Gastroesophageal sphincter (tissue), 4 donors: Measurements from ENCODE around the gene LRBA. TPM values are rescaled to one million over a fixed set of nuclear protein-coding genes. Genes with fewer than 3 reads are reported as not detected.

Experiments used
- ATAC-seq: fragments of 150-250 bp; one replicate; pipeline ENCODE4 v1.9.1; 2016; ENCODE audit warnings: mild to moderate bottlenecking, moderate library complexity
- H3K27ac ChIP-seq, 4 donors: fragments of 200-600 bp; sonication (generic) in 3 of 4; 1 replicate in 3 of 4; 2 replicates in 1 of 4; pipeline ENCODE4 v1.5.1; 2016 to 2019
- H3K27me3 ChIP-seq: fragments of 200-600 bp; sonication (generic); one replicate; pipeline ENCODE4 v1.5.1; 2019
- H3K36me3 ChIP-seq, 2 donors: fragments of 200-600 bp; sonication (generic); one replicate each; pipeline ENCODE4 v1.5.1; 2019; ENCODE audit warnings: control low read depth in 1 of 2
- H3K4me1 ChIP-seq, 3 donors: fragments of 200-600 bp; sonication (generic); 1 replicate in 2 of 3; 2 replicates in 1 of 3; pipeline ENCODE4 v1.5.1; 2016 to 2019; ENCODE audit warnings: control low read depth in 2 of 3
- H3K4me3 ChIP-seq, 2 donors: fragments of 200-600 bp; sonication (generic); one replicate each; pipeline ENCODE4 v1.5.1; 2019; ENCODE audit warnings: mild to moderate bottlenecking in 1 of 2, moderate library complexity in 1 of 2
- H3K9me3 ChIP-seq, 3 donors: fragments of 200-600 bp; sonication (generic); one replicate each; pipeline ENCODE4 v1.5.1; 2017 to 2019; ENCODE audit warnings: control low read depth in 2 of 3
- EP300 ChIP-seq: sonication (generic); formaldehyde crosslinking; IDR thresholded peaks from one replicate; pipeline ENCODE4 v1.6.1; 2017; ENCODE audit warnings: antibody characterized with exemption, mild to moderate bottlenecking
- POLR2A ChIP-seq, 2 donors: fragments of 450-650 bp; IDR thresholded peaks; one replicate each; pipeline ENCODE4 v1.6.1; 2017; ENCODE audit warnings: antibody characterized with exemption in 2 of 2, mild to moderate bottlenecking in 2 of 2, moderate library complexity in 1 of 2
- POLR2AphosphoS5 ChIP-seq: sonication (generic); formaldehyde crosslinking; IDR thresholded peaks from one replicate; pipeline ENCODE4 v1.6.1; 2017; ENCODE audit warnings: antibody characterized with exemption
- WGBS, 2 donors: methylation state at CpG; one replicate each; pipeline ENCODE4 v1.1.5; 2018; ENCODE audit warnings: low coverage in 1 of 2; 5-methylcytosine and 5-hydroxymethylcytosine counted together
- total RNA-seq, 4 donors: library from RNA; depleted of rRNA; stranded (reverse); fragments of >200 nt; gene quantifications; one replicate each; pipeline ENCODE4 v1.1.0, GENCODE V29; 2016
- TF ChIP-seq, protein P1 (sequence below), 4 experiments: fragments of 200-600 bp in 2 of 4; fragments of 450-650 bp in 2 of 4; sonication (generic) in 1 of 4; IDR thresholded peaks; one replicate each; pipeline ENCODE4 v1.5.1; 2017 to 2019; ENCODE audit warnings: antibody characterized with exemption in 4 of 4, mild to moderate bottlenecking in 2 of 4, moderate library complexity in 2 of 4

LRBA gene
- total RNA-seq, 4 donors from 2014 or later: 18.4 to 35.0 (median 23.2) TPM

- TF ChIP-seq, protein P1, sequence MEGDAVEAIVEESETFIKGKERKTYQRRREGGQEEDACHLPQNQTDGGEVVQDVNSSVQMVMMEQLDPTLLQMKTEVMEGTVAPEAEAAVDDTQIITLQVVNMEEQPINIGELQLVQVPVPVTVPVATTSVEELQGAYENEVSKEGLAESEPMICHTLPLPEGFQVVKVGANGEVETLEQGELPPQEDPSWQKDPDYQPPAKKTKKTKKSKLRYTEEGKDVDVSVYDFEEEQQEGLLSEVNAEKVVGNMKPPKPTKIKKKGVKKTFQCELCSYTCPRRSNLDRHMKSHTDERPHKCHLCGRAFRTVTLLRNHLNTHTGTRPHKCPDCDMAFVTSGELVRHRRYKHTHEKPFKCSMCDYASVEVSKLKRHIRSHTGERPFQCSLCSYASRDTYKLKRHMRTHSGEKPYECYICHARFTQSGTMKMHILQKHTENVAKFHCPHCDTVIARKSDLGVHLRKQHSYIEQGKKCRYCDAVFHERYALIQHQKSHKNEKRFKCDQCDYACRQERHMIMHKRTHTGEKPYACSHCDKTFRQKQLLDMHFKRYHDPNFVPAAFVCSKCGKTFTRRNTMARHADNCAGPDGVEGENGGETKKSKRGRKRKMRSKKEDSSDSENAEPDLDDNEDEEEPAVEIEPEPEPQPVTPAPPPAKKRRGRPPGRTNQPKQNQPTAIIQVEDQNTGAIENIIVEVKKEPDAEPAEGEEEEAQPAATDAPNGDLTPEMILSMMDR (IDR thresholded peaks at IDR 0.05): no peak
- no peak for TF ChIP-seq POLR2AphosphoS5
- TF ChIP-seq EP300: no peak
- no peak for TF ChIP-seq POLR2A (IDR thresholded peaks at IDR 0.05)
- no peak overlapping the region for H3K27ac ChIP-seq
- ATAC-seq: no peak
- H3K4me3 ChIP-seq: no peak overlapping the region
- no peaks in the 10 kb centered on the region for H3K4me1 ChIP-seq
- H3K27me3 ChIP-seq: no peaks in the 10 kb centered on the region
- H3K36me3 ChIP-seq: peaks cover 0 to 20% of the 10 kb centered on the region in 2 donors
- H3K9me3 ChIP-seq: no peaks in the 10 kb centered on the region
Measured at GRCh38 chr4:150821641-150822040, 193.4 kb downstream of the LRBA start.

- H3K27me3 ChIP-seq: no peaks in the 10 kb centered on the region
- TF ChIP-seq POLR2A (IDR thresholded peaks at IDR 0.05): no peak
- TF ChIP-seq, protein P1 (IDR thresholded peaks at IDR 0.05): no peak
- TF ChIP-seq EP300: no peak
- TF ChIP-seq POLR2AphosphoS5: no peak
- no peaks in the 10 kb centered on the region for H3K4me1 ChIP-seq
- WGBS, 2 donors: 95 to 100% methylated on average over 1 of the region's 1 CpG
- no peak overlapping the region for H3K4me3 ChIP-seq
- ATAC-seq: no peak
- H3K27ac ChIP-seq: no peak overlapping the region
- H3K36me3 ChIP-seq: peaks cover 0 to 11% of the 10 kb centered on the region in 2 donors
- no peaks in the 10 kb centered on the region for H3K9me3 ChIP-seq
Measured at GRCh38 chr4:150820409-150820808, 194.7 kb downstream of the LRBA start.

GRCh38 chr4:150818661-150819060 is 196.4 kb downstream of the LRBA start:
- Histone ChIP-seq H3K4me1 (no peaks in the 10 kb centered on the region), H3K27me3 (no peaks in the 10 kb centered on the region), H3K4me3 (no peak overlapping the region), H3K9me3 (no peaks in the 10 kb centered on the region), H3K36me3 (no peaks in the 10 kb centered on the region), H3K27ac (no peak overlapping the region)
- no peak for TF ChIP-seq POLR2AphosphoS5
- TF ChIP-seq, protein P1 (IDR thresholded peaks at IDR 0.05): no peak
- TF ChIP-seq POLR2A (IDR thresholded peaks at IDR 0.05): no peak
- no peak for TF ChIP-seq EP300
- no peak for ATAC-seq

DNA sequence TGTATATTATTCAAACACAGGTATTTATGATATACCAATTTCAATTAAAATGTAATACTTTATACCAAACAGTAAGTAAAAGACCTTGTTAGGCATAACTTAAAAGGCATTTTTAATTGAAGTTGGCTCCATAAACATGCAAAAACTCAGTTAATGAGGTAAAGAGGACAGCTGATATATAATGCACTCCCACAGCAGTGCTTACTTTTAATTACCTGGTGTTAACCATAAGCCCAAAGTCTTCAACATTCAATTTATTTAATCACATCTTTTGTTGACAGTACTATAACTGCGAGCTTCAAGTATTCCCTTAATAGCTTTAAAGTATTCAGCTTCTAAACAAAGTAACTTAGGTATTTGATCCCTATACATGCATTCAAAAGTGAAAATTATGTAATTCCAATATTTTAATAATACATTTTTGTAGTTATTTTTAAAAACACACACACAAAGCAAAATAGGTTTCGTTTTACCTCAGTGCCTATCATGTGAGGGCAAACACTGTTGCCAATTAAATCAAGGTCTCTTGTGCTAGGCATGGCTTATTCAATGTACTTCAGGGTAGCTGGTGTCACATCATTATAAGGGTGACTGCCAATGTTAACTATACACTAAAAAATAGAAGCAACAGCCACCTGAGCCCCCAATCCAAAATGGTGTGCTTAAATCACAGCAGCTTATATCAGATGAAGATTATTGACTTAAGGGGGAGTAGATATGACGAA is 197.1 kb downstream of the LRBA start:
- Histone ChIP-seq H3K36me3 (no peaks in the 10 kb centered on the region), H3K9me3 (no peaks in the 10 kb centered on the region), H3K27ac (no peak overlapping the region), H3K4me1 (no peaks in the 10 kb centered on the region), H3K4me3 (no peak overlapping the region), H3K27me3 (no peaks in the 10 kb centered on the region)
- 91 to 94% methylated on average over 2 to 3 of the region's 3 CpGs for WGBS, 2 donors
- TF ChIP-seq POLR2A (IDR thresholded peaks at IDR 0.05): no peak
- TF ChIP-seq, protein P1 (IDR thresholded peaks at IDR 0.05): no peak
- TF ChIP-seq POLR2AphosphoS5: no peak
- TF ChIP-seq EP300: no peak
- ATAC-seq: no peak

- Histone ChIP-seq H3K4me3 (no peak overlapping the region), H3K9me3 (no peaks in the 10 kb centered on the region), H3K36me3 (no peaks in the 10 kb centered on the region), H3K27ac (no peak overlapping the region), H3K4me1 (no peaks in the 10 kb centered on the region), H3K27me3 (no peaks in the 10 kb centered on the region)
- ATAC-seq: no peak
- TF ChIP-seq EP300 (no peak), POLR2A (IDR thresholded peaks at IDR 0.05) (no peak), POLR2AphosphoS5 (no peak)
- TF ChIP-seq, protein P1 (IDR thresholded peaks at IDR 0.05): no peak
- 88 to 100% methylated on average over 1 of the region's 1 CpG for WGBS, 2 donors
Measured at GRCh38 chr4:150817017-150817416, 198.1 kb downstream of the LRBA start.
